Measurements from ENCODE around the gene TSPAN6.

Gene TSPAN6

DNA sequence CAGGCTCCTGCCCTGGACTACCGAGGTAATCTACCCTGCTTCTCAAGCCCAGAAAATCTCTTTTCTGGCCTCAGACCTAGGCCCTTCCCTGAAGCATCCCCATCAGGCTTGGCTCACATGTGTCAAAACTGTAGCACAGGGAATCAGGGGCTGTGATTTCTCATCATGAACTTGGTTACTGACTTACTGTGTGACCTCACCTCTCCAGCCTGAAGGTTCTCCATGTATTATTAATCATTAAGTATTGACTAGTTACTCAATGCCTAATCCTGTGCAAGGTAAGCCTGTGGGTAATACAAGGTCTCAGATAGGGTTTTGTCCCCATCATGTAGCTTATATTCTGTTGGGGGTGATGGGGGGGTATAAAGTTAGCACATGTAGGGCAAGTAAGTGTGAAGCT lies 14.2 kb upstream of the TSPAN6 start:
- H3K4me2 ChIP-seq: no peak overlapping the region; a peak in 2 of 22 replicates
- no peaks in the 10 kb centered on the region for H3K9me3 ChIP-seq (replicated peaks in 1 of 11)
- H3K27me3 ChIP-seq: peaks cover 0 to 67% (median 0%) of the 10 kb centered on the region in 11 experiments; a peak in 5 of 22 replicates
- H4K20me1 ChIP-seq: 0 out of 22 replicates have a peak, but pooled peaks cover 0 to 6% (median 0%) of the 10 kb centered on the region in 11 experiments
- H3K36me3 ChIP-seq: no peaks in the 10 kb centered on the region
- no peak overlapping the region for H3K9ac ChIP-seq
- no peak for TF ChIP-seq Cebpa-rat (IDR thresholded peaks at IDR 0.05)
- peaks cover 19 to 38% (median 26%) of the 10 kb centered on the region in 10 experiments for H3K4me1 ChIP-seq
- H3K27ac ChIP-seq: no peak overlapping the region
- no peak overlapping the region for H3K4me3 ChIP-seq

- no peak for TF ChIP-seq Cebpa-rat (IDR thresholded peaks at IDR 0.05)
- Histone ChIP-seq H4K20me1 (peaks cover 0 to 6% (median 0%) of the 10 kb centered on the region in 11 experiments; a peak in 1 of 22 replicates), H3K36me3 (no peaks in the 10 kb centered on the region), H3K4me1 (peaks cover 25 to 43% (median 32%) of the 10 kb centered on the region in 10 experiments), H3K27ac (no peak overlapping the region), H3K9ac (no peak overlapping the region), H3K4me2 (peak overlapping the region; percentile 17 to 61 (median 33); a peak in 17 of 22 replicates), H3K27me3 (peaks cover 0 to 76% (median 0%) of the 10 kb centered on the region in 11 experiments; a peak in 8 of 22 replicates), H3K9me3 (replicated peaks in 1 of 11) (no peaks in the 10 kb centered on the region), H3K4me3 (no peak overlapping the region)
These were observed 13.1 kb upstream of the TSPAN6 start for GRCh38 chrX:100649550-100650356.

DNA sequence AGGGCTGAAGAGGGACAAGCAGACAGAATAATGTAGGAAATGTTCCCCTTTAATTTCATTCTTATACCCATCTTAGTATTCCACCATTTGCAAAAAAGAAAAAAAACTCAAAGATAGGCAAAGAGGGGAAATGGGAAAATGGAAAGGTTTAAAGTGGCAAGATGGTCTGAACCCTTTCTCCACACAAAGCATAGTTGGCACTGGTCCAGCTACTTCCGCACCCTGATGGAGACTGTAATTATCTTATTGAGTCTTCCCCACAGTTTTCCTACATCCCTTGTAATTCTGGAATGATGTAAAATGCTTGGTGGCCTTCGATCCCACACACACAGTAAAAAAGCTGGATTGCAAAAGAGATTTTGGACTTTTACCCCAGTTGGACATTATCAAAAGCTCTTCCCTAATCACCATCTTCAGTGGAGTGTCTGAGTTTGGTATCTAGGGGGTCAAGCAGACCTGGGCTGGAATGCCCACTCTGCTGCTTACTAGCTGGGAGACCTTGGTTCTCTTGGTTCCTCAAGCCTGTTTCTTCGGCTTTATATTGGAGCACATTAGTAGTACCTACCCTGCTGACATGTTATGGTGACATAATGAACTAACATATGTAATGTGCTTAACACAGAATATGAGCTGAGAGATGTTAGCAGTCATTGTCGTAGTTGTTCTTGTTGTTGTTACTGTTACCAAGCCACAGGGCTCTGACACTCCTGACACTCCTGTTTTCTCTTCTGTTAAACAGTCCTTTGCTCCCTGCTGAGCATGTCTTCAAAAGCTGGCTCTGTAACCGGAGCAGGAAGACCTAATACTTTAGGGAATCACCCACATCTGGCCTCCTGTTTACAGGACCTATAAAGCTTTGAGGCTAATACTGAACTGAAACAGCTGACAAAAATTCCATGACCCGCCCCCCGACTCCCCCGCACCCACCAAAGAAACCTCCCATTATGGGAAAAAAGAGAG lies 12.1 kb upstream of the TSPAN6 start:
- peak overlapping the region; percentile 17 to 61 (median 33); a peak in 16 of 22 replicates for H3K4me2 ChIP-seq
- H3K9ac ChIP-seq: no peak overlapping the region
- peaks cover 0 to 12% (median 0%) of the 10 kb centered on the region in 11 experiments; a peak in 2 of 22 replicates for H4K20me1 ChIP-seq
- H3K36me3 ChIP-seq: no peaks in the 10 kb centered on the region
- no peak overlapping the region for H3K4me3 ChIP-seq
- H3K27me3 ChIP-seq: peaks cover 0 to 75% (median 0%) of the 10 kb centered on the region in 11 experiments; a peak in 12 of 22 replicates
- no peak overlapping the region for H3K27ac ChIP-seq
- no peak for TF ChIP-seq Cebpa-rat (IDR thresholded peaks at IDR 0.05)
- H3K4me1 ChIP-seq: peaks cover 34 to 54% (median 38%) of the 10 kb centered on the region in 10 experiments
- no peaks in the 10 kb centered on the region for H3K9me3 ChIP-seq (replicated peaks in 1 of 11)

- Histone ChIP-seq H3K27me3 (peaks cover 0 to 71% (median 0%) of the 10 kb centered on the region in 11 experiments; a peak in 12 of 22 replicates), H3K4me3 (no peak overlapping the region), H3K36me3 (no peaks in the 10 kb centered on the region), H3K27ac (no peak overlapping the region), H3K4me1 (peaks cover 37 to 61% (median 40%) of the 10 kb centered on the region in 10 experiments), H3K9me3 (replicated peaks in 1 of 11) (no peaks in the 10 kb centered on the region), H3K9ac (no peak overlapping the region), H4K20me1 (peaks cover 0 to 12% (median 0%) of the 10 kb centered on the region in 11 experiments; a peak in 2 of 22 replicates), H3K4me2 (peak overlapping the region in 6 of 11 experiments; percentile 45 to 75 (median 62); a peak in 7 of 22 replicates)
- no peak for TF ChIP-seq Cebpa-rat (IDR thresholded peaks at IDR 0.05)
These were observed 11.1 kb upstream of the TSPAN6 start for GRCh38 chrX:100647739-100648138.

GRCh38 chrX:100647095-100647494 lies 10.5 kb upstream of the TSPAN6 start:
- Histone ChIP-seq H3K4me3 (no peak overlapping the region), H3K27ac (no peak overlapping the region)

DNA sequence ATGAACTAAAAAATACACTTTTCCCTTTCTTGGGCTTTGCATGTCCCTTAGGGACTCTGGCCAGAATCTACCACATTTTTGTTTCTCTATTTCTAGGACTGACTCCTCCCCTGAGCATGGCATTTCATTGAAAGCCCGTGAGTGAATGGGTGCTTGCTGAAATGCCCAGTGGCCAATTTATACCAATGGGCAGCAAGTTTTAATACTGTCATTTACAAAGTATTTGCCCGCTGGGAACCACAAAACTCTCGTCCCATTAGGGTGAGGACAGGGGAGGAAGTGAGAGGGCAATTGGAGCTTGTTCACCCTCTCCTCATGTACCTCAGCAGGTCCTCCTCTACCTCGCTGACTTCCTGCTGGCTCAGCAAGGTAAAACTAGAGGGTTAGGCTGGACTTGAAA lies 8.5 kb upstream of the TSPAN6 start:
- no peak overlapping the region for H3K4me3 ChIP-seq
- no peak overlapping the region for H3K9ac ChIP-seq
- H4K20me1 ChIP-seq: peaks cover 0 to 12% (median 0%) of the 10 kb centered on the region in 11 experiments; a peak in 2 of 22 replicates
- TF ChIP-seq Cebpa-rat (IDR thresholded peaks at IDR 0.05): no peak
- no peaks in the 10 kb centered on the region for H3K9me3 ChIP-seq (replicated peaks in 1 of 11)
- H3K27me3 ChIP-seq: peaks cover 0 to 73% (median 4%) of the 10 kb centered on the region in 11 experiments; a peak in 13 of 22 replicates
- H3K27ac ChIP-seq: no peak overlapping the region
- H3K36me3 ChIP-seq: no peaks in the 10 kb centered on the region
- H3K4me2 ChIP-seq: peak overlapping the region in 9 of 11 experiments; percentile 17 to 68 (median 38); a peak in 18 of 22 replicates
- peaks cover 37 to 47% (median 40%) of the 10 kb centered on the region in 10 experiments for H3K4me1 ChIP-seq

More at GRCh38 chrX:100647095-100647494, 10.5 kb upstream of the TSPAN6 start:
- peaks cover 37 to 55% (median 40%) of the 10 kb centered on the region in 10 experiments for H3K4me1 ChIP-seq
- no peaks in the 10 kb centered on the region for H3K36me3 ChIP-seq
- H3K27me3 ChIP-seq: peaks cover 0 to 72% (median 3%) of the 10 kb centered on the region in 11 experiments; a peak in 12 of 22 replicates
- no peaks in the 10 kb centered on the region for H3K9me3 ChIP-seq (replicated peaks in 1 of 11)
- H3K4me2 ChIP-seq: peak overlapping the region in 10 of 11 experiments; percentile 10 to 75 (median 48); a peak in 18 of 22 replicates
- no peak overlapping the region for H3K9ac ChIP-seq
- no peak for TF ChIP-seq Cebpa-rat (IDR thresholded peaks at IDR 0.05)
- H4K20me1 ChIP-seq: peaks cover 0 to 12% (median 0%) of the 10 kb centered on the region in 11 experiments; a peak in 2 of 22 replicates

GRCh38 chrX:100643956-100644860 lies 7.6 kb upstream of the TSPAN6 start, which contains the start of gene SRPX2:
SRPX2 (plus strand) TSS chrX:100644199; CDS start chrX:100646323, 2,124 bp downstream.
- H4K20me1 ChIP-seq: peaks cover 0 to 12% (median 0%) of the 10 kb centered on the region in 11 experiments; a peak in 2 of 22 replicates
- peaks cover 0 to 80% (median 5%) of the 10 kb centered on the region in 11 experiments; a peak in 14 of 22 replicates for H3K27me3 ChIP-seq
- peak within 1 kb of the TSS; percentile 17 to 68 (median 38) for H3K4me2 ChIP-seq
- H3K36me3 ChIP-seq: no peaks in the 10 kb centered on the region
- H3K9me3 ChIP-seq (replicated peaks in 1 of 11): no peaks in the 10 kb centered on the region
- peaks cover 30 to 40% (median 33%) of the 10 kb centered on the region in 10 experiments for H3K4me1 ChIP-seq
- TF ChIP-seq Cebpa-rat (IDR thresholded peaks at IDR 0.05): no peak
- no peak within 1 kb of the TSS for H3K27ac ChIP-seq
- no peak within 1 kb of the TSS for H3K9ac ChIP-seq
- no peak within 1 kb of the TSS for H3K4me3 ChIP-seq

All from BLaER1 treated with 17β-estradiol and CSF1 and Interleukin-3, amounts not matched to agents 10 nM and 100 nM (cell line).